GM10266 (cell line): ENCODE results near the gene MIGA2.

Experiments used
- DNase-seq: peaks from one replicate; pipeline ENCODE4 v3.0.0; 2012; ENCODE audit errors: extremely low spot score
- TF ChIP-seq, protein P1 (sequence below): IDR thresholded peaks from 2 replicates; pipeline ENCODE4 v1.5.1; 2012; ENCODE audit warnings: mild to moderate bottlenecking, low read depth; ENCODE audit not compliant: control insufficient read depth, insufficient read depth; ENCODE audit errors: missing control alignments

MIGA2 gene

GRCh38 chr9:129008469-129008965 lies 27.9 kb upstream of the MIGA2 start:
- TF ChIP-seq, protein P1, sequence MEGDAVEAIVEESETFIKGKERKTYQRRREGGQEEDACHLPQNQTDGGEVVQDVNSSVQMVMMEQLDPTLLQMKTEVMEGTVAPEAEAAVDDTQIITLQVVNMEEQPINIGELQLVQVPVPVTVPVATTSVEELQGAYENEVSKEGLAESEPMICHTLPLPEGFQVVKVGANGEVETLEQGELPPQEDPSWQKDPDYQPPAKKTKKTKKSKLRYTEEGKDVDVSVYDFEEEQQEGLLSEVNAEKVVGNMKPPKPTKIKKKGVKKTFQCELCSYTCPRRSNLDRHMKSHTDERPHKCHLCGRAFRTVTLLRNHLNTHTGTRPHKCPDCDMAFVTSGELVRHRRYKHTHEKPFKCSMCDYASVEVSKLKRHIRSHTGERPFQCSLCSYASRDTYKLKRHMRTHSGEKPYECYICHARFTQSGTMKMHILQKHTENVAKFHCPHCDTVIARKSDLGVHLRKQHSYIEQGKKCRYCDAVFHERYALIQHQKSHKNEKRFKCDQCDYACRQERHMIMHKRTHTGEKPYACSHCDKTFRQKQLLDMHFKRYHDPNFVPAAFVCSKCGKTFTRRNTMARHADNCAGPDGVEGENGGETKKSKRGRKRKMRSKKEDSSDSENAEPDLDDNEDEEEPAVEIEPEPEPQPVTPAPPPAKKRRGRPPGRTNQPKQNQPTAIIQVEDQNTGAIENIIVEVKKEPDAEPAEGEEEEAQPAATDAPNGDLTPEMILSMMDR: no peak
- no peak for DNase-seq

DNA sequence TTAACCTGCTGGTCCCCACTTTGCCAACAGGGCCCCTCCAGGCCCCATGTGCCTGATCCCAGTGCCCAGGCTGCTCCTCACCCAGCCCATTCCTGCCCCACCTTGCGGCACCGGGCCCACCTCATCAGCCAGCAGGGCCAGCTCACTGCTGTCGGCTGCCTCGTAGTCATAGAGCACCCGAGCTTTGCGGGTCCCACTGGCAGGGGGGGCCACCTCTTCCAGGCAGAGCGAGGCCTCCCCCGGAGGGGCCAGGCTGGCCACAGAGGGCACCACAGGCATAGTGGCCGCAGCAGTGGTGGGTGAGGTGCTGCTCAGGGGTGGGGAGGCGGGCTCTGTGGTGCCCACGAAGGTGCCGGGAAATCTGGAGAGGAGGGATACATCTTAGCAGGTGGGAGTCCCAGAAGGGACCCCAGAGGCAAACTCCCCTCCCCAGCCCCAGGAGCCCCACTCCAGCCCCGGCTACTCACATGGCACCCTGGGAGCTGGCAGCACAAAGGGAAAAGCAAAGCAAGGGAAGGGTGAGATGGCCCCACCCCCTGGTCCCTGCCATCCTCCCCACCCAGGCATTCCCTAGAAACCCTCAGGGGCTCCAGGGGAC lies 27.3 kb upstream of the MIGA2 start:
- no peak for DNase-seq
- TF ChIP-seq, protein P1: no peak

- DNase-seq: no peak
- TF ChIP-seq, protein P1: no peak
These were observed 26.8 kb upstream of the MIGA2 start for GRCh38 chr9:129009584-129010141.

GRCh38 chr9:129010267-129010975 lies 26.0 kb upstream of the MIGA2 start:
- no peak for DNase-seq
- TF ChIP-seq, protein P1: no peak

DNA sequence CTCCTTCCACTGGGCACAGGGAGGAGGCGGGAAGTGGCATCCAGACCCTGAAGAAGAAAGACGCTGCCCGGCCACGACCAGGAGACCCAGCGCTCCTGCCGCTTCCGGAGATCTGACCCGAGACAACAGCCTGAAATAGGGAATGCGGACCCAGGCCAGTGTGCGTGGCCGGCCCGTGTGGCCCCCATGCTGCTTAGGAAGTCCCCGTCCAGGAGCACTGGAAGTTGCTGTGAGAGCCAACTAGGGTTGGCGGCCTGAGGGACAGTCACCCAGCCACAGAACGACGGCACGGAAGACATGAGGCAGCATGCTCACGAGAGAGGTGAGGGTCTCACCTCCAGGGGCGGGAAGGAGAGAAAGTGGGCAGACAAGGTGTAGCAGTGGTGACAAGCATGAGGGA lies 25.3 kb upstream of the MIGA2 start:
- no peak for DNase-seq
- TF ChIP-seq, protein P1: no peak

DNA sequence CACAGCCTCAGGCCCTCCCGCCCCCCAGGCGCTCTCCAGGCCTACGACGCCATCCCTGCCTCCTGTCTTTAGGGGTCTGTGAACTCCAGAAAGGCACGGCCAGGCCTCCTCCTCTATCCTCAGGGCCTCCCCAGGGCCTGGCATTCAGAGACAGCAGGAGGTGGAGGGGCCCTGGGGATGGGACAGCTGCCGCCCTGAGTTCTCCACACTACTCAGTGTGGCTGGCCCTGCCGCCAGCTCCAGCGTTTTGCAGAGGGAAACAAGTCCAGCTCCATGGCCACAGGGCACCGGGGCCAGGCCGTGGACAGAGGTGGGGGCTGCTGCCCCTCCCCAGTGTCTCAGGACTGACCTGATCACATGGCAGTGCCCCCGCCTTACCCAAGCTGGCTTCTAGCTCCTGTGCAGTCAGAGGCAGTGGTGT lies 24.7 kb upstream of the MIGA2 start:
- DNase-seq: no peak
- TF ChIP-seq, protein P1: no peak

DNA sequence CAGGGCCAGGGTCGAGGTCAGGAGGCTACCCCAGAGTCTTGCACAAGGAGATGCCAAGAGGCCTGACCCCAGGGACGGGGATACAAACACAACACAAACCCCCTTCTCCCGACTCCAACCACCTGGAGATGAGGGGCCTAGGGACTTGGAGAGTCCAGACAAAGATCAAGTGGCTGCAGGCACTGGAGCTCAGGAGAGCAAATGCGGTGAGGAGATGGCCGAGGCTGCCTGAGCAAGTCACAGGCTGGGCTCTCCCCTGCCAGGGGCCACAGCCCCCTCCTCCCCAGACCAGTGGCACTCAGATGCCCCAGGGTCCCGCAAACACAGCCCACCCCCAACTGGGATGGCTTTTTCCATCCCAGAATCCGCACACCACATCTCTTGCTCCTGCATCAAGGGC lies 24.1 kb upstream of the MIGA2 start:
- TF ChIP-seq, protein P1: no peak
- no peak for DNase-seq
